GM18909 (cell line): ENCODE measurements around the gene CXADR.

Experiments
- ATAC-seq: cut with Tn5 transposase; IDR thresholded peaks from one replicate; pipeline ENCODE4 v1.9.1; 2021; ENCODE audit warnings: mild to moderate bottlenecking; ENCODE audit not compliant: unreplicated experiment, poor library complexity

CXADR gene

DNA sequence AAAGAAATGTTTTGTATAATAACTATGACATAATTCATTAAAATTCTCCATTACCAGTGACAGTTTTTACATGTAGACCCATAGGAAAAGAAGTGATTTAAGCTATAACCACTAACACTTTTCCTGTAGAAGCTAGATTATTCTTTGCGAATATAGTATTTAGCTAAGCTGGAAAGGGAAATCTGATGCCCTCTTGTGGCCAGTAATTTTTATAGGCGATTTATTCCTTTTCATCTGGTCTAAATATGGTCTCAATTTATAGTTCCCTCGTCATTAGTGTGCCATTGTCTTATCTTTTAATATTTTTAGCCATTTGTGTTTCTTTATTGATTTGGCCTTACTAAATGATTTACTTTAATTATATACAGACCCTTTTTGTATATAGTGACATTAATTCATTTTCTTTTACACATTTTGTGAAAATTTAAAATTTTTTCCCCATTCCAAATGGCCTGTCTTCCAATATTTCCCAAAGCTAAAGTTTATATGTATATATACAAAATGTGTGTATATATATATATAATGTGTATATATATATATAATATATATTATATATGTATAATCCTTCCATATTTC, 73.1 kb downstream of the CXADR start:
- no peak for ATAC-seq

DNA sequence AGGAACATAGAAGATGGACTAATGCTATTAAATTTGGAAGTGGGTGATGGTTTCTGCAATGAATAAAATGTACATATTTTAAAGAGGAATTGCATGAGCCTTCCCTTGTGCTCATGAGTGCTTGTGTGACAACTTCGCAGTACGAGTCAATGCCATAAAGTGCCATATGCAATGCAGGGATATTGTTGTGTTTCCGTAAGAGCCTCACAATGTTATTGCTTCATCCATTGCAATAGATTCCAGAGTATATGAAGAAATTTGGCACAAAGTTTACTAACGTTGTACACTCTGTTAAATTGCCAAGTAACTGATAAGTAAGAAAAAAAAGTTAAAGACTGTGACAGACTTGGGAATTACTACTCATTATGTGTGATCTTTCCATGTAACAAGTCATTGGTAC, 77.6 kb downstream of the CXADR start:
- ATAC-seq = no peak

DNA sequence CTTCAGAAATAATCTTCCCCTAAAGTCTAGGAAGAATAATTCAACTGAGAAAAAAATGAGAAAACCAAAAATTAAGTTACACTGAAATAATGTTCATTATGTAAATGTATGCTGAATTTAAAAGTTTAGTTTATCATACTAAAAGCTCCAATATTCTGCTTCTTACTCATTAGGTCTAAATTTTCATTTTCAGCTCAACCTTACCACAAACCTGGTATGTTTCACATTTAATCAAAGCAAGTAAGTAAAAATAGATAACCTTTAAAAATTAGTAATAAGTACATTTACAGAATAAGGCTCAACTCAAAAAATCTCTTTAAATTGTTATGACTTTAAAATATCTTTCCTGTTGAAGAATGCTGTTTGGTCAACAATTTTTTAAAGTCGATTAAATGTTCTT, 84.8 kb downstream of the CXADR start:
- ATAC-seq = no peak

DNA sequence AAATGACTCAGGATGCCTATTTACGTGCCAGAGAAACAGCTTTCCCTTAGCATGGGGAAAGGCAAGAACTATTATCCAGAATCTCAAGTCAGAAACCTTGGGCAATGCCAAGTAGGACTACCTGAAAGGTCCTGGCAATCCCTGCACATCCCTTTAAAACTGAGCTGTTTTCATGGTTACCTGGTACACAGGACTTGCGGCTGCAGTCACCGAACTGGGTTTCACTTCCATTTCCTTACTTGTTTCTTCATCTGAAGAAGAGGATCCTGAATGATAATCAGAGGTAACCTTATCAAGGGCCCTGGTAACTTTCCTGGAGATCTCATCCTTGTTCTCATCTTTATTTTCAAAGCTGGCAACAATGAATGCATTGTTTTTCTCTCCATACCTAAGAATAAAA, 85.6 kb downstream of the CXADR start:
- ATAC-seq = peak; percentile 86

DNA sequence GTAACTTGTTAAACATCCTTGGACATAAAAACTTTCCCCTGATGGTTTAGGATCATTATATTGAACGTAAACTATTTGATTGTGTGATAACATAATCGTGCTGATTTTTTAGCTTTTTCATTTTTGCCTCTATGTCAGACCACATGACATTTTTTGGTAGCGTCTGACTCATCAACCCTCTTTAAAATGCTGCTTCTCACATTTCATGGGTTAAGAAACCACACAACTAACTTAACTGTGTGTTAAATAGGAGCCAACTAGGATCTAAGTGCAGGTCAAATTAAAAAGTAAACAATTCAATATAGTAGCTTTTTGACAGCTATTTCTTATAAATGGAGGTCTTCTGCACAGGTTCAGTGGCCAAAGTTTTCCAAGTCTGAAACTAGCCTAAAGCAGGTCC, 90.0 kb downstream of the CXADR start:
- ATAC-seq = no peak

- no peak for ATAC-seq
Measured at GRCh38 chr21:17607684-17608083, 94.8 kb downstream of the CXADR start.

- no peak for ATAC-seq
Measured at GRCh38 chr21:17609681-17610080, 96.8 kb downstream of the CXADR start.

DNA sequence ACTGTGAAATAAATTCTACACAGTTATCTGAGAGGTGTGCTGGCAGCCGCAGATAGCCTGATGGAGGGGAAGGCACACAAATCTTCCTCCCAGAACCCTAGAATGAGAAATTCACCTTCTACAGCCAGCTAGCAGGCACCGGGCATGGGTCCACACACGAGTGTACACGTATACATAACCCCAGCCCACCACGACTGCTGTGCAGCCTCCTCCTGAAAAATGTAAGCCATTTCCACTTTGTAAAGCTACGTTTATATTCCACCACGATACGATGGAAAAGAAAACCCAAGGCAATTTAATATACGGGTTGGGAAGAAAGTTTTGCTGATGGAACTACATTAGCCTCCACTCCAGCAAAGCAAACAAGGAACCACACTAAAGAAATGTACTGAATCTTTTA, 98.1 kb downstream of the CXADR start:
- ATAC-seq = no peak

DNA sequence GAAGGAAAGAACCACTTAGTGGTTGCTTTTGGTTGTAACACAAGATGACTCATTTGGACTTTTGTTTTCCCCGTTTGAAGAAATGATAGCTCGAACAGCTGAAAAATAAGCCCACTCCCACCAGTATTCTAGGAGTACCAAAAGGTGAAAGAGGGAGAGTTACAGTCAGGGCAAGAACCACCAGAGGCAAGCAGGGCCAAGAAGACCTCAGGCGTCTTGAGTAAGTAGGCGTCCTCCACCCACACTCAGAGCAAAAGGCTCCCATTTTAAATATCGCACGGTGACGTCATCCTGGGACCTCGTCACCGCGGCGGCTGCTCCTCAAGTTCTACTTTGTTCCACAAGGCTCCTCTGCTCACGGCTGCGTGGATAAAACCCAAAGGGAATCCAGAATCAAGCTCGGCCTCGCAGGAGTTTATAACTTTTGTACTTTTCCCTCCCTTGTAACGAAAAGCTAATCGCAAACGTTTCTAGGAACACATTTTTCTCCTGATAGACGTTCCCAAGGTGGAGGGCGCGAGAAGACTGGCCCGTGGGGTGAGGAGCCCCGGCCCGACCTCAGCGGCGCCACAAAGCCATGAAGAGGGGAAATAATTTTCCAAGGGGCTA, 98.7 kb downstream of the CXADR start:
- ATAC-seq = peak; percentile 69

- ATAC-seq = peak; percentile 4
Measured at GRCh38 chr21:17612023-17612564, 99.3 kb downstream of the CXADR start.

DNA sequence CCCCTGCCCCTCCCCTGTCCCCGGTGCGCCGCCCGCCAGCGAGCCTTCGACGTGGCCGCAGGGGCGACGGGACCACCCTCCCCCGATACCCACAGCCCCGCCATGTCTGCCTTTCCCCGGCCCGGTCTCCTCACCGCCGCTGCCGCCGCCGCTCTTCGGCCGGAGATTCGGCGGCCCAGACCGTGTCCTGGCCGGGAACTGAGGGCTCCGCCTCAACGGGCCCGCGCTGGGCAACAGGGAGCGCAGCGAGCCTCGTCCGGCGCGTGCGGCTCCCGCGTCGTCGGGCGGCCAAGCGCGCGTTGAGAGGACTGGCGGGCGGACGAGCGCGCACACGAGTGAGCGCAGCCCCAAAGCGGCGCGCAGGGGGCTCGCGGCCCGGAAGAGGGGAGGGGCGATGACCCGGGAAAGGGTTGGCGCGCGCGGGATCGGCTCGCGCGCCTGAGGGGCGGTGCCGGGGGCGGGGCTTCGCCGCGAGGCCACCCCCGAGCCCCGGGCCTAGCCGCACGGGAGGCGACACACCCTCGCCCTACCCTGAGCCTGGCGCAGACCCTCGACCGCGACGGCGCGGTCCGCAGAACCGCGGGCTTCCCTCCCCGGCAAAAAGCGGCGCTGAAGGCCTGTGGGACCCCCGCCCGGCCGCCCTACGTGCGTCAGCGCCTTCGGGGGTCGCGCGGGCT, 99.9 kb downstream of the CXADR start, which contains the start of gene BTG3:
BTG3 (minus strand) TSS at position 337 of the 677 bp plus-strand sequence. CDS start 3,757 bp downstream, outside the sequence.
- ATAC-seq = peak; percentile 79

DNA sequence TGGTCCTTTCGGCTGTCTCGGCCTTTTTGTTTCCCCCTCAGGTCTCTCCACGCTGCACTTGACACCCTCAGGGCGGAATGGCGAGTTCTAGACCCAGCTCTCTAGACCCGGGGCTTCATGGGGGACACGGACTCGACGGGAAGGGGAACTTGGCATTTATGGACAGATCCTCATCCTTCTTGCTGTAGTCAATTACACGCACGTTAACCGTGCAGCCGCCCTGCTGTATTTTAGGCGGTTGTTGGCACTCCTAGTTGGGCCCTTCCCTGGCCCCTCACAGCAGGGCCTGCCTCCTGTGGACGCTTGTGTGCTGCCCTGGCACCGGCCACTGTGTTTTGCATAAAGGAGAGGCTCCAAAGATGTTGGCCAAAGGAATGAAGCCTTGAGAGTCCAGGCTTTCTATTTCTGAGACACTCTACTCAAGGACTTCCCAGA, 100.4 kb downstream of the CXADR start:
- no peak for ATAC-seq

DNA sequence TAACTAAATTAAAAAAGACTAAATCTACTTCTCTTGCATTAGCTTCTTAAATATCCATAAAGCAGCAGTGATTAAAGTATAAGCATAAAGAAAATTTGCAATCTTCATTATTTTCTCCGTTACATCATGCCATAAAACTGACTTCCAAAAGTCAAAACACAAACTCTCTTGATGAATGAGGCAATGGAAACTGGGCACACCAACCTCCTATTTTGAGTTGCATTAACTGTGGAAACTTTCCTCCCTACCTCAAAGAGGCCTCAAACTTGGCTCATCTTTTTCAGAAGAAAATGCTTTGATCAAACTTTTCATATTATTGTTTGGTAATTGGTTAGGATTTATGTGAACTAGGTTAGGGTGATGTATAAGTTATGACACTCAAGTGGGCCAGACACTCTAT, 104.0 kb downstream of the CXADR start:
- ATAC-seq = no peak

- ATAC-seq = no peak
Measured at GRCh38 chr21:17622018-17622417, 109.2 kb downstream of the CXADR start.

DNA sequence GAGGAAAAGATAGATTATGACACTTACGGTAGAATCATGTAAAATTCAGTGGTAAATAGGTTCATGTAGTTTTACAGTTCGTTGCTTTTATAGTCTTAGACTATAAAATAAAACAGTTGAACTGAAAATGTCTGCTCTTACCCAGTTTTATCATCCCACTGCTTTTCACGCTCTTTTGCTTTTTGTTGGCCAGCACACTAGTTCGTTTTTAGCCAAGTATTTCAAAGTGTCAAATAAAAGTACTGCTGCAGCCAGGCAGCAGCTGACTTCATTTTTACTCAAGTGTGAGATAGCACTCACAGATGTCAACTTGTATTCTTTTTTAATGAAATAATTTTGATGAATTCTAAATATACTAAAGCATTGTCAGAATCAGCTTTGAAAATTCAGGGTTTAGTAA, 118.4 kb downstream of the CXADR start:
- ATAC-seq = no peak

DNA sequence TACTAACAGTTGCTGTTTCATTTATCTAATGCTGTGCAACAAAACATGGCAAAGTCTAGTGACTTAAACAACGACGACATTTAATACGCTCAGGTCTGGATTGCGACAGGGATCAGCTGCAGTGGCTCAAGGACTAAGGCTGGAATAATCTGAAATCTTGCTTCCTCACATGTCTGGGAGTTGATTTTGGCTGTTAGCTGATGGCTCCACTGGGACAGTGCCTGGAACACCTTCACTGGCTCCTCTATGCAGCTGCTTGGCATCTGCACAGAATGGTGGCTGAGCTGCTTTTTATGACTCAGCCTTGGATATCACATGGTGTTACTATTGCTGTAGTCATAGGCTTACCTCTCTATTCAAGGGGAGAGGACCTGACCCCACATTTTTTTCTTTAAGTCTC, 123.9 kb downstream of the CXADR start:
- ATAC-seq = no peak

DNA sequence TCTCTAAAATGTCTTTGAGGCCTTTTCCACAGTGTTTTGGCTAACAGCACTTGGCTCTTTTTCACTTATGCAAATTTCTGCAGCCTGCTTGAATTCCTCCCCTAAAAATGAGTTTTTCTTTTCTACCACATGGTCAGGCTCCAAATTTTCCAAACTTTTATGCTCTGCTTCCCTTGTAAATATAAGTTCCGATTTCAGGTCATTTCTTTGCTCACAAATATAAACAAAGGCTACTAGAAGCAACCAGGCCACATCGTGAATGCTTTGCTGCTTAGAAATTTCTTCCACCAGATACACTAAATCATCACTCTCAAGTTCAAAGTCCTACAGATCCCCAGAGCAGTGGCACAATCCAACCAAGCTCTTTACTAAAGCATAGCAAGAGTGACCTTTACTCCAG, 128.0 kb downstream of the CXADR start:
- no peak for ATAC-seq
